Measurements from ENCODE around the gene PLEK2. TPM values are rescaled to one million over a fixed set of nuclear protein-coding genes. Genes with fewer than 3 reads are reported as not detected.

Gene PLEK2
- total and polyA plus RNA-seq, 2 experiments from 2014 or later, result 1.0 to 2.2 TPM

GRCh38 chr14:67423424-67423823 is 11.5 kb upstream of the PLEK2 start (continued):
- TF ChIP-seq, protein P1, sequence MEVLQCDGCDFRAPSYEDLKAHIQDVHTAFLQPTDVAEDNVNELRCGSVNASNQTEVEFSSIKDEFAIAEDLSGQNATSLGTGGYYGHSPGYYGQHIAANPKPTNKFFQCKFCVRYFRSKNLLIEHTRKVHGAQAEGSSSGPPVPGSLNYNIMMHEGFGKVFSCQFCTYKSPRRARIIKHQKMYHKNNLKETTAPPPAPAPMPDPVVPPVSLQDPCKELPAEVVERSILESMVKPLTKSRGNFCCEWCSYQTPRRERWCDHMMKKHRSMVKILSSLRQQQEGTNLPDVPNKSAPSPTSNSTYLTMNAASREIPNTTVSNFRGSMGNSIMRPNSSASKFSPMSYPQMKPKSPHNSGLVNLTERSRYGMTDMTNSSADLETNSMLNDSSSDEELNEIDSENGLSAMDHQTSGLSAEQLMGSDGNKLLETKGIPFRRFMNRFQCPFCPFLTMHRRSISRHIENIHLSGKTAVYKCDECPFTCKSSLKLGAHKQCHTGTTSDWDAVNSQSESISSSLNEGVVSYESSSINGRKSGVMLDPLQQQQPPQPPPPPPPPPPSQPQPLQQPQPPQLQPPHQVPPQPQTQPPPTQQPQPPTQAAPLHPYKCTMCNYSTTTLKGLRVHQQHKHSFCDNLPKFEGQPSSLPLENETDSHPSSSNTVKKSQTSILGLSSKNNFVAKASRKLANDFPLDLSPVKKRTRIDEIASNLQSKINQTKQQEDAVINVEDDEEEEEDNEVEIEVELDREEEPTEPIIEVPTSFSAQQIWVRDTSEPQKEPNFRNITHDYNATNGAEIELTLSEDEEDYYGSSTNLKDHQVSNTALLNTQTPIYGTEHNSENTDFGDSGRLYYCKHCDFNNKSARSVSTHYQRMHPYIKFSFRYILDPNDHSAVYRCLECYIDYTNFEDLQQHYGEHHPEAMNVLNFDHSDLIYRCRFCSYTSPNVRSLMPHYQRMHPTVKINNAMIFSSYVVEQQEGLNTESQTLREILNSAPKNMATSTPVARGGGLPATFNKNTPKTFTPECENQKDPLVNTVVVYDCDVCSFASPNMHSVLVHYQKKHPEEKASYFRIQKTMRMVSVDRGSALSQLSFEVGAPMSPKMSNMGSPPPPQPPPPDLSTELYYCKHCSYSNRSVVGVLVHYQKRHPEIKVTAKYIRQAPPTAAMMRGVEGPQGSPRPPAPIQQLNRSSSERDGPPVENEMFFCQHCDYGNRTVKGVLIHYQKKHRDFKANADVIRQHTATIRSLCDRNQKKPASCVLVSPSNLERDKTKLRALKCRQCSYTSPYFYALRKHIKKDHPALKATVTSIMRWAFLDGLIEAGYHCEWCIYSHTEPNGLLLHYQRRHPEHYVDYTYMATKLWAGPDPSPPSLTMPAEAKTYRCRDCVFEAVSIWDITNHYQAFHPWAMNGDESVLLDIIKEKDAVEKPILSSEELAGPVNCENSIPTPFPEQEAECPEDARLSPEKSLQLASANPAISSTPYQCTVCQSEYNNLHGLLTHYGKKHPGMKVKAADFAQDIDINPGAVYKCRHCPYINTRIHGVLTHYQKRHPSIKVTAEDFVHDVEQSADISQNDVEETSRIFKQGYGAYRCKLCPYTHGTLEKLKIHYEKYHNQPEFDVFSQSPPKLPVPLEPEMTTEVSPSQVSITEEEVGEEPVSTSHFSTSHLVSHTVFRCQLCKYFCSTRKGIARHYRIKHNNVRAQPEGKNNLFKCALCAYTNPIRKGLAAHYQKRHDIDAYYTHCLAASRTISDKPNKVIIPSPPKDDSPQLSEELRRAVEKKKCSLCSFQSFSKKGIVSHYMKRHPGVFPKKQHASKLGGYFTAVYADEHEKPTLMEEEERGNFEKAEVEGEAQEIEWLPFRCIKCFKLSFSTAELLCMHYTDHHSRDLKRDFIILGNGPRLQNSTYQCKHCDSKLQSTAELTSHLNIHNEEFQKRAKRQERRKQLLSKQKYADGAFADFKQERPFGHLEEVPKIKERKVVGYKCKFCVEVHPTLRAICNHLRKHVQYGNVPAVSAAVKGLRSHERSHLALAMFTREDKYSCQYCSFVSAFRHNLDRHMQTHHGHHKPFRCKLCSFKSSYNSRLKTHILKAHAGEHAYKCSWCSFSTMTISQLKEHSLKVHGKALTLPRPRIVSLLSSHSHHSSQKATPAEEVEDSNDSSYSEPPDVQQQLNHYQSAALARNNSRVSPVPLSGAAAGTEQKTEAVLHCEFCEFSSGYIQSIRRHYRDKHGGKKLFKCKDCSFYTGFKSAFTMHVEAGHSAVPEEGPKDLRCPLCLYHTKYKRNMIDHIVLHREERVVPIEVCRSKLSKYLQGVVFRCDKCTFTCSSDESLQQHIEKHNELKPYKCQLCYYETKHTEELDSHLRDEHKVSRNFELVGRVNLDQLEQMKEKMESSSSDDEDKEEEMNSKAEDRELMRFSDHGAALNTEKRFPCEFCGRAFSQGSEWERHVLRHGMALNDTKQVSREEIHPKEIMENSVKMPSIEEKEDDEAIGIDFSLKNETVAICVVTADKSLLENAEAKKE (CRISPR knock-in tag; IDR thresholded peaks at IDR 0.05), result no peak
- no peak for TF ChIP-seq ETS1 (IDR thresholded peaks at IDR 0.05)

- no peak overlapping the region for H3K27ac ChIP-seq (ENCODE audit: low read depth)
- H3K4me3 ChIP-seq, result no peak overlapping the region
- H3K27ac Mint-ChIP-seq, result no peak overlapping the region
- no peaks in the 10 kb centered on the region for H3K36me3 Mint-ChIP-seq (ENCODE audit: low read depth)
- H3K27me3 Mint-ChIP-seq (ENCODE audit: insufficient read depth, low read depth, poor library complexity), result peaks cover 4% of the 10 kb centered on the region
- no peak for ATAC-seq
- no peaks in the 10 kb centered on the region for H3K4me1 Mint-ChIP-seq
- no peaks in the 10 kb centered on the region for H3K9me3 Mint-ChIP-seq
- no peak for DNase-seq (ENCODE audit: low spot score)
- no peak overlapping the region for H3K4me2 ChIP-seq
- H2AFZ ChIP-seq, result no peak overlapping the region
- no peaks in the 10 kb centered on the region for H3K27me3 ChIP-seq (ENCODE audit: insufficient read depth)
- H3K36me3 ChIP-seq (ENCODE audit: insufficient read depth), result no peaks in the 10 kb centered on the region
- no peaks in the 10 kb centered on the region for H3K9me2 ChIP-seq (ENCODE audit: insufficient read depth)
- no peaks in the 10 kb centered on the region for H3F3A ChIP-seq (replicated peaks; ENCODE audit: low read depth)
- no peaks in the 10 kb centered on the region for H3K79me2 ChIP-seq (replicated peaks; ENCODE audit: insufficient read depth)
- H3K4me3 Mint-ChIP-seq, result no peak overlapping the region
- no peaks in the 10 kb centered on the region for H4K20me1 ChIP-seq (replicated peaks; ENCODE audit: insufficient read depth)
- H3K4me1 ChIP-seq (ENCODE audit: insufficient read depth), result no peaks in the 10 kb centered on the region
- TF ChIP-seq ETS1 (IDR thresholded peaks at IDR 0.05) (no peak), POLR2AphosphoS5 (IDR thresholded peaks at IDR 0.05; ENCODE audit: low read depth) (no peak), JUNB (IDR thresholded peaks at IDR 0.05; ENCODE audit: unreplicated experiment) (no peak), EZH2phosphoT487 (IDR thresholded peaks at IDR 0.05; ENCODE audit: unreplicated experiment) (no peak), CTCF (conservative IDR thresholded peaks at IDR 0.05; ENCODE audit: low read depth in 2 of 2) (no peak)
Measured at GRCh38 chr14:67421356-67422224, 9.6 kb upstream of the PLEK2 start.
